Measurements from ENCODE around the gene URM1.

GRCh38 chr9:128389395-128390149 lies 18.4 kb downstream of the URM1 start:
- no peak for TF ChIP-seq POLR2A (IDR thresholded peaks at IDR 0.05)
- TF ChIP-seq CTCF (IDR thresholded peaks at IDR 0.05), result no peak

All from esophagus squamous epithelium (tissue), 4 donors.